ENCODE results near the gene ADGRA3.
"Not testable (repeated sequence)": the region's sequence is repeated elsewhere in the genome, so short reads cannot be mapped to it uniquely, and the experiment has no call there.

The ADGRA3 gene

GRCh38 chr4:22480675-22481327 is 35.1 kb downstream of the ADGRA3 start:
- DNase-seq = no peak

- peak in 1 of 5 experiments; percentile 48 for DNase-seq
Measured at GRCh38 chr4:22478426-22478825, 37.4 kb downstream of the ADGRA3 start.

- no peak for DNase-seq
Measured at GRCh38 chr4:22477813-22478182, 38.1 kb downstream of the ADGRA3 start.

GRCh38 chr4:22477136-22477812 is 38.6 kb downstream of the ADGRA3 start:
- no peak for DNase-seq

GRCh38 chr4:22476011-22476410 is 39.9 kb downstream of the ADGRA3 start:
- DNase-seq = no peak

- not testable (repeated sequence) for DNase-seq
Measured at GRCh38 chr4:22475311-22475646, 40.6 kb downstream of the ADGRA3 start.

- DNase-seq = no peak
Measured at GRCh38 chr4:22474636-22475310, 41.1 kb downstream of the ADGRA3 start.

- no peak for DNase-seq
Measured at GRCh38 chr4:22473268-22473667, 42.6 kb downstream of the ADGRA3 start.

GRCh38 chr4:22471999-22472461 is 43.8 kb downstream of the ADGRA3 start:
- DNase-seq = no peak

GRCh38 chr4:22471419-22471818 is 44.4 kb downstream of the ADGRA3 start:
- DNase-seq = no peak

GRCh38 chr4:22466581-22466980 is 49.3 kb downstream of the ADGRA3 start:
- DNase-seq = no peak

GRCh38 chr4:22465996-22466395 is 49.9 kb downstream of the ADGRA3 start:
- DNase-seq = no peak

- no peak for DNase-seq
Measured at GRCh38 chr4:22465349-22465748, 50.5 kb downstream of the ADGRA3 start.

- DNase-seq = peak in 1 of 5 experiments; percentile 39
Measured at GRCh38 chr4:22463179-22463578, 52.7 kb downstream of the ADGRA3 start.

GRCh38 chr4:22462688-22463087 is 53.2 kb downstream of the ADGRA3 start:
- DNase-seq = peak in 1 of 5 experiments; percentile 35

GRCh38 chr4:22460266-22460665 is 55.6 kb downstream of the ADGRA3 start:
- no peak for DNase-seq

- no peak for DNase-seq
Measured at GRCh38 chr4:22458098-22458497, 57.8 kb downstream of the ADGRA3 start.

- DNase-seq = no peak
Measured at GRCh38 chr4:22457348-22457747, 58.5 kb downstream of the ADGRA3 start.

GRCh38 chr4:22456291-22456690 is 59.6 kb downstream of the ADGRA3 start:
- no peak for DNase-seq

GRCh38 chr4:22454955-22455354 is 60.9 kb downstream of the ADGRA3 start:
- peak in 1 of 5 experiments; percentile 77 for DNase-seq

- DNase-seq = peak in 1 of 5 experiments; percentile 31
Measured at GRCh38 chr4:22454216-22454838, 61.5 kb downstream of the ADGRA3 start.

- peak in 1 of 5 experiments; percentile 9 for DNase-seq
Measured at GRCh38 chr4:22444813-22445212, 71.1 kb downstream of the ADGRA3 start.

GRCh38 chr4:22442956-22443355 is 72.9 kb downstream of the ADGRA3 start:
- no peak for DNase-seq

Data from T-helper 2 cell (primary cell).